22Rv1 (cell line): ENCODE results near the gene PTGES3L.
"Not testable (repeated sequence)": the region's sequence is repeated elsewhere in the genome, so short reads cannot be mapped to it uniquely, and the experiment has no call there.

Experiments used
- H3K27ac ChIP-seq: fragments of 450-650 bp; 2 replicates; pipeline ENCODE4 v1.5.1; 2017
- ZFX ChIP-seq: fragments of 450-650 bp; IDR thresholded peaks from 2 replicates; pipeline ENCODE4 v1.6.1; 2017; ENCODE audit warnings: antibody characterized with exemption, borderline replicate concordance
- TF ChIP-seq, protein P1 (sequence below): fragments of 450-650 bp; IDR thresholded peaks from 2 replicates; pipeline ENCODE4 v1.5.1; 2017; ENCODE audit warnings: mild to moderate bottlenecking

Gene PTGES3L

DNA sequence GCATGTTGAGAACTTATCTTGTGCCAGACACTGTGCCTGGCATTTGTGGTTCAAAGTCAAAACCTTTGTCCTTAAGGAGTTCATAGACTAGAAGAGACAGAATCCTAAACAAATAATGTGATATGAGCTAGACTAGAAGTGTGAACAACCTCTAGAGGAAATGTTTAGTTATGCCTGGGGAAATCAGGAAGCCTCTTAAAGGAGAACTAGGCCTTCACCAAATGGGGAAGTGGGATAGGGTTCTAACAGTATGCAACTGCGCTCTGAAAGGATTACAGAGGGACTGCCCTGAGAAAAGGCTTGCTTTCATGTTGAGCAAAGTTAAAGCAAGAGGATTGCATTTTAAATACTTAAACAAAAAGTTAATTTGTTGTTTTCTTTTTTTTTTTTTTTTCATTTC, 5.3 kb upstream of the PTGES3L start:
- TF ChIP-seq, protein P1, sequence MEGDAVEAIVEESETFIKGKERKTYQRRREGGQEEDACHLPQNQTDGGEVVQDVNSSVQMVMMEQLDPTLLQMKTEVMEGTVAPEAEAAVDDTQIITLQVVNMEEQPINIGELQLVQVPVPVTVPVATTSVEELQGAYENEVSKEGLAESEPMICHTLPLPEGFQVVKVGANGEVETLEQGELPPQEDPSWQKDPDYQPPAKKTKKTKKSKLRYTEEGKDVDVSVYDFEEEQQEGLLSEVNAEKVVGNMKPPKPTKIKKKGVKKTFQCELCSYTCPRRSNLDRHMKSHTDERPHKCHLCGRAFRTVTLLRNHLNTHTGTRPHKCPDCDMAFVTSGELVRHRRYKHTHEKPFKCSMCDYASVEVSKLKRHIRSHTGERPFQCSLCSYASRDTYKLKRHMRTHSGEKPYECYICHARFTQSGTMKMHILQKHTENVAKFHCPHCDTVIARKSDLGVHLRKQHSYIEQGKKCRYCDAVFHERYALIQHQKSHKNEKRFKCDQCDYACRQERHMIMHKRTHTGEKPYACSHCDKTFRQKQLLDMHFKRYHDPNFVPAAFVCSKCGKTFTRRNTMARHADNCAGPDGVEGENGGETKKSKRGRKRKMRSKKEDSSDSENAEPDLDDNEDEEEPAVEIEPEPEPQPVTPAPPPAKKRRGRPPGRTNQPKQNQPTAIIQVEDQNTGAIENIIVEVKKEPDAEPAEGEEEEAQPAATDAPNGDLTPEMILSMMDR = no peak
- no peak for TF ChIP-seq ZFX
- H3K27ac ChIP-seq = no peak overlapping the region

DNA sequence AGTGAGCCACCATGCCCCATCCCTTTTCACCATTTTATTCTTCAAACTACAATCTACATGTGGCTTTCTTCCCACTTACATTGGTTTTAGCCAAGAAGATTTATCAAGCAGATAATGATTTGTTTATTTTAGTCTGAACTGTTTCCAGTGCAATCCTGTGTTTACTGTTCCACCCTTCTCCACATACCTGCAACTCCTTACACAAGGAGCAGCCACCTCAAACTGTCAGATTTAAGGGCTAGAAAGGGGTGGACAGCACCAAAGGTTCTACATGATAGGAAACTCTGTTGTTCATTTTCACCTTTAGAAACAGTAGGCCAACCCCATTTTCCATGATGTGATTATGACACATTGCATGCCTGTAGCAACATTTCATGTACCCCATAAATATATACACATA, 2.4 kb upstream of the PTGES3L start:
- TF ChIP-seq, protein P1 = no peak
- no peak for TF ChIP-seq ZFX
- peak overlapping the region; percentile 95 for H3K27ac ChIP-seq

DNA sequence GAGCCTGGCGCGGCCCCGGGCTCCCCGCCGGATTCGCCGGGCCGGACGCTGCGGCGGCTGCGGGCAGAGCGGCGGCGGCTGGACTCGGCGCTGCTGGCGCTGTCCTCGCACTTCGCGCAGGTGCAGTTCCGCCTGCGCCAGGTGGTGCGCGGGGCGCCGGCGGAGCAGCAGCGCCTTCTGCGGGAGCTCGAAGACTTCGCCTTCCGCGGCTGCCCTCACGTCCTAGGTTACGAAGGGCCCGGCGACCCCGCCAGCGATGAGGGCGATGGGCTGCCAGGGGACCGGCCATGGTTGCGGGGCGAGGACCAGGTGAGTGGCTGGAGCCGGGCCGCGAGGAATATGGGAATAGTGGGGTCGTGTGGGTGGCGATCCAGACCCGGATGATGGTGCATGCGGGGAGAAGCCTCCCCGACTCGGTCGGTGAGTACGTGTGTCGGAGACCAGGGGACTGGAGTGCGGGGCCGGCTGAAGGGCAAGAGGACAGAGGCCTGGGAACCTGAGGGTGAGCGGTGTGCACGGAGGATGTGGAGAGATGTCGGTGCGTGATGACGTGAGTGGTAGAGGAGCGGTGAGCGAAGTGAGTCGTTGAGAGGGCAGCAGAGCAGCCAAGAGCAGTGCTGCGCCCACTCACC, 1.0 kb upstream of the PTGES3L start:
- peak overlapping the region; percentile 95 for H3K27ac ChIP-seq
- TF ChIP-seq, protein P1 = peak; percentile 62
- TF ChIP-seq ZFX = no peak

DNA sequence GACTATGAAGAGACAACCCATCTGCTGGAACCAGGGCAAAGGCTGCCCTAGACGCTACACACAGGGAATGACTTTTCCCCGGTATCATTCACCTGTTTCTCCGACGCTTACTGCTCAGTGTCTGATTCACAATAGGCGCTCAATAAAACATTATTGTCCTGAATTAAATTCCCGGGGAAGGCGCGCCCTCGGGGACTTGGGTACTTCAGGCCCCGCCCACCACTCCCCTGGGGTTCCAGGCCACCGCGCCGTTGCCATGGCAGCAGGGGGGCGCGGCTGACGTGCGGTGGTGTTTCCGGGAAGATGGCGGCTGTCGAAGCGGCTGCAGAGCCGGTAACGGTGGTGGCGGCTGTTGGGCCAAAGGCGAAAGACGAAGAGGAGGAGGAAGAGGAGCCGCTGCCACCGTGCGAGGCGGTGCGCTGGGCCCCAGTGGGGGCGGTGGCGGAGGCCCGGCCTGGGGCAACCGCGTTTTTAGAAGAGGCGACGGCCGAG, 440 bp upstream of the PTGES3L start, which contains the start of gene RUNDC1:
Gene RUNDC1, plus strand, starts transcription at position 292 of the 492 bp plus-strand sequence. Its CDS starts 12 bp downstream, at position 304.
- peak within 1 kb of the TSS; percentile 95 for H3K27ac ChIP-seq
- TF ChIP-seq, protein P1 = no peak
- no peak for TF ChIP-seq ZFX

DNA sequence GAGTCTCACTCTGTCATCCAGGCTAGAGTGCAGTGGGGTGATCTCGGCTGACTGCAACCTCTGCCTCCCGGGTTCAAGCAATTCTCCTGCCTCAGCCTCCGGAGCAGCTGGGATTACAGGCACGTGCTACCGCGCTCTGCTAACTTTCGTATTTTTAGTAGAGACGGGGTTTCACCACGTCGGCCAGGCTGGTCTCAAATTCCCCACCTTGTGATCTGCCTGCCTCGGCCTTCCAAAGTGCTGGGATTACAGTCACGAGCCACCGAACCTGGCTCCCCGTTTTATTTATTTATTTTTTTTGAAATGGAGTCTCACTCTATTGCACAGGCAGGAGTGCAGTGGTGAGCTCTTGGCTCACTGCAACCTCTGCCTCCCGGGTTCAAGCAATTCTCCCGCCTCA, 4.2 kb downstream of the PTGES3L start:
- H3K27ac ChIP-seq = not testable (repeated sequence)

DNA sequence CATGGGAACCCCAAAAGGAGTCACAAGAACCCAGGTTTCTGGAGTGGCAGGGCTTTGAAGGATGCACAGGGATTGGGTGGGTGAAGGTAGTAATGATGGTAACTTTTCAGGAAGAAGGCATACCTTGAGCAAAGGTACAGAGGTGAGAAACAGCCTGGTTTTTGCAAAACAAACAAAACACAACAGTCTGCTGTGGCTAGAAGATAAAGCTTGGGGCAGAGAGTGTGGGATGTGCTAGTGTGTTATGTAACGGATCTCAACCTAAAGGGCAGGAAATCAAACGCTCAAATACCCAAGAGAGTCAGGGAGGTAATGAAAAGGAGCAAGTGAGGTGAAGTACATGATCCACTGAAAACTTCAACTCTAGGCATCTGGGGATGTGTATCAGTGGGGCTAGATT, 4.6 kb downstream of the PTGES3L start:
- no peak for TF ChIP-seq ZFX
- TF ChIP-seq, protein P1 = no peak
- H3K27ac ChIP-seq = no peak overlapping the region

DNA sequence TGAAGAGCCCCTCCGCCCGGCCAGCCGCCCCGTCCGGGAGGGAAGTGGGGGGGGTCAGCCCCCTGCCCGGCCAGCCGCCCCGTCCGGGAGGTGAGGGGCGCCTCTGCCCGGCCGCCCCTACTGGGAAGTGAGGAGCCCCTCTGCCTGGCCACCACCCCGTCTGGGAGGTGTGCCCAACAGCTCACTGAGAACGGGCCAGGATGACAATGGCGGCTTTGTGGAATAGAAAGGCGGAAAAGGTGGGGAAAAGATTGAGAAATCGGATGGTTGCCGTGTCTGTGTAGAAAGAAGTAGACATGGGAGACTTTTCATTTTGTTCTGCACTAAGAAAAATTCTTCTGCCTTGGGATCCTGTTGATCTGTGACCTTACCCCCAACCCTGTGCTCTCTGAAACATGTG, 6.6 kb downstream of the PTGES3L start:
- H3K27ac ChIP-seq = not testable (repeated sequence)

DNA sequence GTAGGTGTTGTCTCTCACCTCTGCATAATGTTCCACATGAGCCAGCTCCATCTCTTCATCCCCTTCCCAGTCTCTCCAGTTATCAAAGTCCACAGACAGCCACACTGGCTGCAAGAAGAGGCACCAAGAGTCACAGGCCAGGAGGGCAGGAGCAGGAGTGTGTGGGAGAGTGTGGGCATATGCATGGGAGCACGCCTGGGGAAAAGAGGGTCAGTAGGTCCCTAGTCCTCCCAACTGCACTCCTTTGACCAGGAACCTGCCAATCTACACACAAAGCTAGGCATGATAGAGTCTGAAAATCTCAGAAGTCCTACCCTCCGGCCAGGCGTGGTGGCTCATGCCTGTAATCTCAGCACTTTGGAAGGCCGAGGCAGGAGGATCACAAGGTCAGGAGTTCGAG, 8.3 kb downstream of the PTGES3L start:
- TF ChIP-seq ZFX = no peak
- TF ChIP-seq, protein P1 = no peak
- H3K27ac ChIP-seq = no peak overlapping the region
